Liver (tissue), 9 donors: ENCODE results near the gene DPH5. TPM values are rescaled to one million over a fixed set of nuclear protein-coding genes. Genes with fewer than 3 reads are reported as not detected.

ENCODE experiments used
- DNase-seq: peaks from one replicate; pipeline ENCODE4 v3.0.0-alpha.2; 2017; ENCODE audit warnings: low spot score
- H3K27ac ChIP-seq, 2 donors: one replicate each; pipeline ENCODE4 v1.7.0; 2013; ENCODE audit warnings: inconsistent platforms in 2 of 2, low read length in 2 of 2, control low read depth in 1 of 2, low read depth in 1 of 2, mild to moderate bottlenecking in 1 of 2
- H3K27me3 ChIP-seq, 4 donors: one replicate each; pipeline versions ENCODE4 v1.6.1 to v1.7.0; 2013; ENCODE audit warnings: low read length in 3 of 4, inconsistent platforms in 1 of 4, mild to moderate bottlenecking in 1 of 4, moderate library complexity in 1 of 4; ENCODE audit not compliant: control insufficient read depth in 4 of 4, insufficient read depth in 4 of 4
- H3K36me3 ChIP-seq, 4 donors: one replicate each; pipeline versions ENCODE4 v1.6.1 to v1.7.0; 2013; ENCODE audit warnings: low read length in 3 of 4, mild to moderate bottlenecking in 3 of 4, low read depth in 1 of 4, moderate library complexity in 1 of 4; ENCODE audit not compliant: control insufficient read depth in 4 of 4, insufficient read depth in 3 of 4
- H3K4me1 ChIP-seq, 4 donors: one replicate each; pipeline versions ENCODE4 v1.6.1 to v1.7.0; 2013; ENCODE audit warnings: low read length in 3 of 4, mild to moderate bottlenecking in 3 of 4, moderate library complexity in 1 of 4; ENCODE audit not compliant: control insufficient read depth in 4 of 4, insufficient read depth in 4 of 4
- H3K4me3 ChIP-seq, 3 donors: one replicate each; pipeline versions ENCODE4 v1.6.1 to v1.7.0; 2013; ENCODE audit warnings: low read length in 3 of 3, control low read depth in 1 of 3, low read depth in 1 of 3, mild to moderate bottlenecking in 1 of 3
- H3K9ac ChIP-seq, 2 donors: one replicate each; pipeline ENCODE4 v1.7.0; 2013; ENCODE audit warnings: low read length in 2 of 2, mild to moderate bottlenecking in 2 of 2, moderate library complexity in 2 of 2, control low read depth in 1 of 2, low read depth in 1 of 2
- H3K9me3 ChIP-seq, 4 donors: one replicate each; pipeline versions ENCODE4 v1.6.1 to v1.7.0; 2013; ENCODE audit warnings: low read length in 3 of 4; ENCODE audit not compliant: control insufficient read depth in 4 of 4
- CTCF ChIP-seq: fragments of 150-350 bp; IDR thresholded peaks from 2 replicates; pipeline ENCODE4 v1.5.1; 2017; ENCODE audit warnings: improper control_type of control experiment, low read depth, low read length; ENCODE audit not compliant: missing input control
- EGR1 ChIP-seq, 2 donors: IDR thresholded peaks; 2 replicates each; pipeline ENCODE4 v1.6.1; 2016 to 2018; ENCODE audit warnings: antibody characterized with exemption in 2 of 2, low read depth in 2 of 2
- FOXA1 ChIP-seq: IDR thresholded peaks from 2 replicates; pipeline ENCODE4 v1.6.1; 2016; ENCODE audit warnings: antibody characterized with exemption
- FOXA2 ChIP-seq: IDR thresholded peaks from 2 replicates; pipeline ENCODE4 v1.6.1; 2016; ENCODE audit warnings: antibody characterized with exemption
- GABPA ChIP-seq, 2 donors: IDR thresholded peaks in 1 of 2; conservative IDR thresholded peaks in 1 of 2; 2 replicates each; pipeline ENCODE4 v1.6.1; 2016; ENCODE audit warnings: antibody characterized with exemption in 2 of 2, mild to moderate bottlenecking in 1 of 2, moderate library complexity in 1 of 2
- HNF4A ChIP-seq, 2 donors: conservative IDR thresholded peaks; 2 replicates each; pipeline ENCODE4 v1.6.1; 2016; ENCODE audit warnings: antibody characterized with exemption in 2 of 2, mild to moderate bottlenecking in 2 of 2
- HNF4G ChIP-seq: IDR thresholded peaks from 2 replicates; pipeline ENCODE4 v1.6.1; 2016; ENCODE audit warnings: antibody characterized with exemption
- JUND ChIP-seq, 2 donors: IDR thresholded peaks; 2 replicates each; pipeline ENCODE4 v1.6.1; 2016; ENCODE audit warnings: antibody characterized with exemption in 2 of 2
- NR2F2 ChIP-seq: IDR thresholded peaks from 2 replicates; pipeline ENCODE4 v1.6.1; 2016; ENCODE audit warnings: antibody characterized with exemption
- RAD21 ChIP-seq, 2 donors: IDR thresholded peaks; 2 replicates each; pipeline ENCODE4 v1.6.1; 2016; ENCODE audit warnings: antibody characterized with exemption in 2 of 2, mild to moderate bottlenecking in 2 of 2
- RXRA ChIP-seq, 2 donors: IDR thresholded peaks; 2 replicates each; pipeline ENCODE4 v1.6.1; 2017 to 2018; ENCODE audit warnings: antibody characterized with exemption in 2 of 2, mild to moderate bottlenecking in 1 of 2
- SP1 ChIP-seq: IDR thresholded peaks from 2 replicates; pipeline ENCODE4 v1.6.1; 2018; ENCODE audit warnings: antibody characterized with exemption, mild to moderate bottlenecking
- TAF1 ChIP-seq: conservative IDR thresholded peaks from 2 replicates; pipeline ENCODE4 v1.6.1; 2016; ENCODE audit warnings: antibody characterized with exemption, mild to moderate bottlenecking
- YY1 ChIP-seq: IDR thresholded peaks from 2 replicates; pipeline ENCODE4 v1.6.1; 2016; ENCODE audit warnings: antibody characterized with exemption, mild to moderate bottlenecking
- WGBS: extraction: QIAGEN DNeasy Blood & Tissue Kit; methylation state at CpG from one replicate; pipeline ENCODE4 v1.1.7; 2013; 5-methylcytosine and 5-hydroxymethylcytosine counted together
- polyA plus RNA-seq, 2 donors: library from polyadenylated mRNA; stranded (reverse) in 1 of 2; unstranded in 1 of 2; fragments of 200-250 nt in 1 of 2; fragments of >200 nt in 1 of 2; fragmentation: Nextera tagmentation in 1 of 2; extraction: Ambion mirVana in 1 of 2; gene quantifications; one replicate each; pipeline versions ENCODE4 v1.2.1 to v1.2.3, GENCODE V29; 2013 to 2015
- total RNA-seq, 2 donors: library from RNA; depleted of rRNA; stranded (reverse); fragments of >200 nt; gene quantifications; one replicate each; pipeline ENCODE4 v1.2.3, GENCODE V29; 2014
- TF ChIP-seq, protein P1 (sequence below): IDR thresholded peaks from 2 replicates; pipeline ENCODE4 v1.6.1; 2016; ENCODE audit warnings: antibody characterized with exemption
- TF ChIP-seq, protein P2 (sequence below): IDR thresholded peaks from 2 replicates; pipeline ENCODE4 v1.6.1; 2016; ENCODE audit warnings: antibody characterized with exemption
- TF ChIP-seq, protein P3 (sequence below): IDR thresholded peaks from 2 replicates; pipeline ENCODE4 v1.6.1; 2016; ENCODE audit warnings: antibody characterized with exemption, mild to moderate bottlenecking
- TF ChIP-seq, protein P4 (sequence below): IDR thresholded peaks from 2 replicates; pipeline ENCODE4 v1.6.1; 2016; ENCODE audit warnings: antibody characterized with exemption
- donor health status: healthy.
- donor health status: healthy.
- donor health status: healthy.
- donor health status: healthy.
- donor health status: healthy.

DPH5 gene
- total and polyA plus RNA-seq, 4 donors: 12.9 to 16.3 (median 14.8) TPM

DNA sequence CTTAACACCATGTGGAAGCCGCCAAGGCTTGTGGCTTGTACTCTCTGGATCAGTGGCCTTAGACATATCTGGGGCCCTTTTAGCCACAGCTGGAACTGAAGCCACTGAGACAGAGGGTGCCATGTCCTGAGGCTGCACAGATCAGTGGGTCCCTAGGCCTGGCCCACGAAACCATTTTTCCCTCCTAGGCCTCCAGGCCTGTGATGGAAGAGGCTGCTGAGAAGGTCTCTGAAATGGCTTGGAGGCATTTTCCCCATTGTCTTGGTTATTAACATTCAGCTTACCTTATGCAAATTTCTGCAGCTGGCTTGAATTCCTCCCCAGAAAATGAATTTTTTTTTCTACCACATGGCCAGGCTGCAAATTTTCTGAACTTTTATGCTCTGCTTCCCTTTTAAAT is 15.1 kb upstream of the DPH5 start:
- H3K27ac ChIP-seq: no peak overlapping the region
- H3K4me1 ChIP-seq: peaks cover 0 to 2% (median 0%) of the 10 kb centered on the region in 4 donors
- no peaks in the 10 kb centered on the region for H3K9me3 ChIP-seq
- over 99% methylated on average over 2 of the region's 2 CpGs for WGBS
- H3K36me3 ChIP-seq: peaks cover 0 to 2% (median under 1%) of the 10 kb centered on the region in 4 donors
- H3K4me3 ChIP-seq: no peak overlapping the region
- TF ChIP-seq FOXA1 (no peak), FOXA2 (no peak), CTCF (no peak), HNF4G (no peak), HNF4A (conservative IDR thresholded peaks at IDR 0.05) (no peak), GABPA (IDR thresholded peaks at IDR 0.05 in 1 of 2, conservative IDR thresholded peaks at IDR 0.05 in 1 of 2) (no peak), JUND (IDR thresholded peaks at IDR 0.05) (no peak), YY1 (no peak), SP1 (no peak), RXRA (IDR thresholded peaks at IDR 0.05) (no peak), RAD21 (IDR thresholded peaks at IDR 0.05) (no peak), NR2F2 (no peak), TAF1 (no peak), EGR1 (IDR thresholded peaks at IDR 0.05; ENCODE audit: low read depth in 2 of 2) (no peak)
- TF ChIP-seq, protein P1, sequence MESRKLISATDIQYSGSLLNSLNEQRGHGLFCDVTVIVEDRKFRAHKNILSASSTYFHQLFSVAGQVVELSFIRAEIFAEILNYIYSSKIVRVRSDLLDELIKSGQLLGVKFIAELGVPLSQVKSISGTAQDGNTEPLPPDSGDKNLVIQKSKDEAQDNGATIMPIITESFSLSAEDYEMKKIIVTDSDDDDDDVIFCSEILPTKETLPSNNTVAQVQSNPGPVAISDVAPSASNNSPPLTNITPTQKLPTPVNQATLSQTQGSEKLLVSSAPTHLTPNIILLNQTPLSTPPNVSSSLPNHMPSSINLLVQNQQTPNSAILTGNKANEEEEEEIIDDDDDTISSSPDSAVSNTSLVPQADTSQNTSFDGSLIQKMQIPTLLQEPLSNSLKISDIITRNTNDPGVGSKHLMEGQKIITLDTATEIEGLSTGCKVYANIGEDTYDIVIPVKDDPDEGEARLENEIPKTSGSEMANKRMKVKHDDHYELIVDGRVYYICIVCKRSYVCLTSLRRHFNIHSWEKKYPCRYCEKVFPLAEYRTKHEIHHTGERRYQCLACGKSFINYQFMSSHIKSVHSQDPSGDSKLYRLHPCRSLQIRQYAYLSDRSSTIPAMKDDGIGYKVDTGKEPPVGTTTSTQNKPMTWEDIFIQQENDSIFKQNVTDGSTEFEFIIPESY: no peak
- TF ChIP-seq, protein P2, sequence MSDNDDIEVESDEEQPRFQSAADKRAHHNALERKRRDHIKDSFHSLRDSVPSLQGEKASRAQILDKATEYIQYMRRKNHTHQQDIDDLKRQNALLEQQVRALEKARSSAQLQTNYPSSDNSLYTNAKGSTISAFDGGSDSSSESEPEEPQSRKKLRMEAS: no peak
- TF ChIP-seq, protein P3, sequence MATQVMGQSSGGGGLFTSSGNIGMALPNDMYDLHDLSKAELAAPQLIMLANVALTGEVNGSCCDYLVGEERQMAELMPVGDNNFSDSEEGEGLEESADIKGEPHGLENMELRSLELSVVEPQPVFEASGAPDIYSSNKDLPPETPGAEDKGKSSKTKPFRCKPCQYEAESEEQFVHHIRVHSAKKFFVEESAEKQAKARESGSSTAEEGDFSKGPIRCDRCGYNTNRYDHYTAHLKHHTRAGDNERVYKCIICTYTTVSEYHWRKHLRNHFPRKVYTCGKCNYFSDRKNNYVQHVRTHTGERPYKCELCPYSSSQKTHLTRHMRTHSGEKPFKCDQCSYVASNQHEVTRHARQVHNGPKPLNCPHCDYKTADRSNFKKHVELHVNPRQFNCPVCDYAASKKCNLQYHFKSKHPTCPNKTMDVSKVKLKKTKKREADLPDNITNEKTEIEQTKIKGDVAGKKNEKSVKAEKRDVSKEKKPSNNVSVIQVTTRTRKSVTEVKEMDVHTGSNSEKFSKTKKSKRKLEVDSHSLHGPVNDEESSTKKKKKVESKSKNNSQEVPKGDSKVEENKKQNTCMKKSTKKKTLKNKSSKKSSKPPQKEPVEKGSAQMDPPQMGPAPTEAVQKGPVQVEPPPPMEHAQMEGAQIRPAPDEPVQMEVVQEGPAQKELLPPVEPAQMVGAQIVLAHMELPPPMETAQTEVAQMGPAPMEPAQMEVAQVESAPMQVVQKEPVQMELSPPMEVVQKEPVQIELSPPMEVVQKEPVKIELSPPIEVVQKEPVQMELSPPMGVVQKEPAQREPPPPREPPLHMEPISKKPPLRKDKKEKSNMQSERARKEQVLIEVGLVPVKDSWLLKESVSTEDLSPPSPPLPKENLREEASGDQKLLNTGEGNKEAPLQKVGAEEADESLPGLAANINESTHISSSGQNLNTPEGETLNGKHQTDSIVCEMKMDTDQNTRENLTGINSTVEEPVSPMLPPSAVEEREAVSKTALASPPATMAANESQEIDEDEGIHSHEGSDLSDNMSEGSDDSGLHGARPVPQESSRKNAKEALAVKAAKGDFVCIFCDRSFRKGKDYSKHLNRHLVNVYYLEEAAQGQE: no peak
- TF ChIP-seq, protein P4, sequence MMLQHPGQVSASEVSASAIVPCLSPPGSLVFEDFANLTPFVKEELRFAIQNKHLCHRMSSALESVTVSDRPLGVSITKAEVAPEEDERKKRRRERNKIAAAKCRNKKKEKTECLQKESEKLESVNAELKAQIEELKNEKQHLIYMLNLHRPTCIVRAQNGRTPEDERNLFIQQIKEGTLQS: no peak
- no peaks in the 10 kb centered on the region for H3K27me3 ChIP-seq
- no peak overlapping the region for H3K9ac ChIP-seq
- DNase-seq: no peak
